Measurements from ENCODE around the gene PEF1.
A peak's percentile ranks its signal among the peaks of the same experiment; 100 is the strongest.
"Not testable (repeated sequence)": the region's sequence is repeated elsewhere in the genome, so short reads cannot be mapped to it uniquely, and the experiment has no call there.

The PEF1 gene

GRCh38 chr1:31593136-31593665, 51.5 kb downstream of the PEF1 start:
- in situ Hi-C loops (cut with MboI; ENCODE audit: low pct_unique_long_range_greater_than_20kb, low sequenced_read_pairs), result no loop called here
- no peak for DNase-seq

- no peak for DNase-seq
- in situ Hi-C loops (cut with MboI; ENCODE audit: low pct_unique_long_range_greater_than_20kb, low sequenced_read_pairs), result no loop called here
Observed at GRCh38 chr1:31592132-31592531, 52.5 kb downstream of the PEF1 start.

- in situ Hi-C loops (cut with MboI; ENCODE audit: low pct_unique_long_range_greater_than_20kb, low sequenced_read_pairs), result no loop called here
- DNase-seq, result no peak
Observed at GRCh38 chr1:31591425-31592093, 53.1 kb downstream of the PEF1 start.

- in situ Hi-C loops (cut with MboI; ENCODE audit: low pct_unique_long_range_greater_than_20kb, low sequenced_read_pairs), result no loop called here
Observed at GRCh38 chr1:31588751-31589515, 55.7 kb downstream of the PEF1 start.

GRCh38 chr1:31587720-31588423, 56.8 kb downstream of the PEF1 start:
- in situ Hi-C loops (cut with MboI; ENCODE audit: low pct_unique_long_range_greater_than_20kb, low sequenced_read_pairs), result no loop called here
- peak; percentile 50 for DNase-seq

More at GRCh38 chr1:31588751-31589515, 55.7 kb downstream of the PEF1 start:
- no peak for DNase-seq

GRCh38 chr1:31587328-31587699, 57.4 kb downstream of the PEF1 start:
- DNase-seq; in situ Hi-C loops (cut with MboI; ENCODE audit: low pct_unique_long_range_greater_than_20kb, low sequenced_read_pairs): not testable (repeated sequence)

- in situ Hi-C loops (cut with MboI; ENCODE audit: low pct_unique_long_range_greater_than_20kb, low sequenced_read_pairs), result no loop called here
- no peak for DNase-seq
Observed at GRCh38 chr1:31586376-31587327, 58.0 kb downstream of the PEF1 start.

GRCh38 chr1:31585736-31586365, 58.8 kb downstream of the PEF1 start:
- no peak for DNase-seq
- in situ Hi-C loops (cut with MboI; ENCODE audit: low pct_unique_long_range_greater_than_20kb, low sequenced_read_pairs), result no loop called here

GRCh38 chr1:31584869-31585735, 59.6 kb downstream of the PEF1 start:
- in situ Hi-C loops (cut with MboI; ENCODE audit: low pct_unique_long_range_greater_than_20kb, low sequenced_read_pairs), result no loop called here

GRCh38 chr1:31583995-31584868, 60.4 kb downstream of the PEF1 start:
- in situ Hi-C loops (cut with MboI; ENCODE audit: low pct_unique_long_range_greater_than_20kb, low sequenced_read_pairs), result no loop called here
- no peak for DNase-seq

More at GRCh38 chr1:31584869-31585735, 59.6 kb downstream of the PEF1 start:
- DNase-seq, result no peak

GRCh38 chr1:31583082-31583994, 61.3 kb downstream of the PEF1 start:
- in situ Hi-C loops (cut with MboI; ENCODE audit: low pct_unique_long_range_greater_than_20kb, low sequenced_read_pairs), result no loop called here
- no peak for DNase-seq

GRCh38 chr1:31581821-31582810, 62.6 kb downstream of the PEF1 start:
- in situ Hi-C loops (cut with MboI; ENCODE audit: low pct_unique_long_range_greater_than_20kb, low sequenced_read_pairs), result no loop called here

GRCh38 chr1:31580891-31581603, 63.6 kb downstream of the PEF1 start:
- in situ Hi-C loops (cut with MboI; ENCODE audit: low pct_unique_long_range_greater_than_20kb, low sequenced_read_pairs), result no loop called here
- DNase-seq, result no peak

More at GRCh38 chr1:31581821-31582810, 62.6 kb downstream of the PEF1 start:
- no peak for DNase-seq

GRCh38 chr1:31580513-31580870, 64.2 kb downstream of the PEF1 start:
- no peak for DNase-seq
- in situ Hi-C loops (cut with MboI; ENCODE audit: low pct_unique_long_range_greater_than_20kb, low sequenced_read_pairs), result no loop called here

Data from KBM-7 (cell line).